Left lobe of liver (tissue), 2 donors: Measurements from ENCODE around the gene GNL3. TPM values are rescaled to one million over a fixed set of nuclear protein-coding genes. Genes with fewer than 3 reads are reported as not detected.
"Not testable (repeated sequence)": the region's sequence is repeated elsewhere in the genome, so short reads cannot be mapped to it uniquely, and the experiment has no call there.

ENCODE experiments used
- ATAC-seq: fragments of 200-7000 bp; cut with Tn5 transposase; one replicate; pipeline ENCODE4 v1.9.1; 2020; ENCODE audit warnings: mild to moderate bottlenecking, moderate library complexity
- DNase-seq: peaks from one replicate; pipeline ENCODE4 v3.0.0-alpha.2; 2020; ENCODE audit warnings: low spot score
- total RNA-seq: library from RNA; stranded (reverse); gene quantifications from one replicate; pipeline ENCODE4 v1.2.1, GENCODE V29; 2021
- donor health status: DM: no; HTN: no; CAD: no; lungs with moderate emphysema.
- donor health status: DM: no; HTN: yes; CAD: no.

Gene GNL3, protein sequence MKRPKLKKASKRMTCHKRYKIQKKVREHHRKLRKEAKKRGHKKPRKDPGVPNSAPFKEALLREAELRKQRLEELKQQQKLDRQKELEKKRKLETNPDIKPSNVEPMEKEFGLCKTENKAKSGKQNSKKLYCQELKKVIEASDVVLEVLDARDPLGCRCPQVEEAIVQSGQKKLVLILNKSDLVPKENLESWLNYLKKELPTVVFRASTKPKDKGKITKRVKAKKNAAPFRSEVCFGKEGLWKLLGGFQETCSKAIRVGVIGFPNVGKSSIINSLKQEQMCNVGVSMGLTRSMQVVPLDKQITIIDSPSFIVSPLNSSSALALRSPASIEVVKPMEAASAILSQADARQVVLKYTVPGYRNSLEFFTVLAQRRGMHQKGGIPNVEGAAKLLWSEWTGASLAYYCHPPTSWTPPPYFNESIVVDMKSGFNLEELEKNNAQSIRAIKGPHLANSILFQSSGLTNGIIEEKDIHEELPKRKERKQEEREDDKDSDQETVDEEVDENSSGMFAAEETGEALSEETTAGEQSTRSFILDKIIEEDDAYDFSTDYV
- 18.9 TPM for total RNA-seq

DNA sequence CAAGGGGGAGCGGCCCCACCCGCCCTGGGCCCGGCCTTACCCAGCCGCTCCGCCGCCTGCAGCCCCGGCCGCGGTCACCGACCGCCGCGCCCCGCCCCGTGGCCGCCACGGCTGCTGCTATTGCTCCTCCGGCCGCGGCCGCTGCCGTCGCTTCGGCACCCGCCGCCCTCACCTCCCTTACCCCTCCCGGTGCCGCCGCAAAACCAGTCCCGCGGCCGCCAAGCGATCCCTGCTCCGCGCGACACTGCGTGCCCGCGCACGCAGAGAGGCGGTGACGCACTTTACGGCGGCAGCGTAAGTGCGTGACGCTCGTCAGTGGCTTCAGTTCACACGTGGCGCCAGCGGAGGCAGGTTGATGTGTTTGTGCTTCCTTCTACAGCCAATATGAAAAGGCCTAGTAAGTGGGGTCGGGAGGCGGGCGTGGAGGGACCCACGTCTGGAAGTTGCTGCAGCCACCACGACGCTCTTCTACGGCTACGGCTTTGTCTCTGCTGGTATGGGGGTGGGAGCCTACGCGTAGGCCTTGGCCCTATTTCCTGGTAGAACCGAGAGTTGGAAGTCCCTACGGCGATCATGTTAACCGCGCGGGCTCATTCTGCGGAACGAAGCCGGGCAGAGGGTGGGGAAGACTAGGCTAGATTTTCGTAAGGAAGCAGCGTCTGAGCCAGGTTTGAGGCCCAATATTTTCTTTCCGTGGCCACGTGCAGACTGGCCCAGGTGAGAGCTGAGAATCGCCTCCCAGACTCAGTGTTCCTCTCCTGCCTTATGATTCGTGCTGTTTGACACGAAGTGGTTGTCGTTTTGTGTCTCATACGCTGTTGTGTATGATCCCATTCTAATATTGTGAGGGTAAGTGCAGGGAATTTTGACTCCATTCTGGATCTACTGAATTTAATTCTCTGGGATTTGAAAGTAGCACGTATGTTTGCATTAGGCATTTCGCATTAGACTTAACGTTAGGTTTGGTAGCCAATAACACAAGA, at the start of gene GNL3, which contains the start of gene PBRM1:
Gene GNL3 (plus strand): TSS at position 324 of the 983 bp plus-strand sequence. CDS start 61 bp downstream, at position 385.
Gene PBRM1 (minus strand): TSS at position 205 of the 983 bp plus-strand sequence.
- DNase-seq = peak; percentile 96
- ATAC-seq = peak; percentile 82

DNA sequence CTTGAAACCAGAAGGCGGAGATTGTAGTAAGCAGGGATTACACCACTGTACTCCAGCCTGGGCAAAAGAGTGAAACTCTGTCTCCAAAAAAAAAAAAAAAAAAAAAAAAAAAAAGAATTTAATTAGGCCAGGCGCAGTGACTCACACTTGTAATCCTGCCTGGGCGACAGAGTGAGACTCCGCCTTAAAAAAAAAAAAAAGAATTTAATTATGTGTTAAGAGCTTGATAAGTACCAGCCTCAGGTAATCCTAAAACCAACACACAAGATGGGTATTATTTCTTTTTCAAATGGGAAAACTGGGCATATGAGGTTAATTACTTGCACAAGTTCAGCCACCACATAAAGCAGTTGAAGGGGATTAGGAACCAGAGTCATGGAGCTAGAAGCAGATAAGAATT, 49.2 kb upstream of the GNL3 start:
- no peak for DNase-seq
- ATAC-seq = no peak

DNA sequence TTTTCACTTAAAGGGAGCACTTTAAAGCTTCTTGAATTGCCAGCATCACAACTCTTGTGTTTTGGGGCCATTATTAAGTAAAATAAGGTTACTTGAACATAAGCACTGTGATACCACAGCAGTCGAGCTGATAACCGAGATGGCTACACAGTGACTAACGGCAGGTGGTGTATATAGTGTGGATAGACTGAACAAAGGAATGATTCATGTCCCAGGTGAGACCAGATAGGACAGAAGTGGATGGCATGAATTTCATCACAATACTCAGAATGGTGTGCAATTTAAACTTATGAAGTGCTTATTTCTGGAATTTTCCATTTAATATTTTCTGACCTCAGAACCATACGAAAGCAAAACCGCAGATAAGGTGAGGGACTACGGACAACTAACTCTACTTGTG, 40.3 kb upstream of the GNL3 start:
- no peak for DNase-seq
- ATAC-seq = no peak

DNA sequence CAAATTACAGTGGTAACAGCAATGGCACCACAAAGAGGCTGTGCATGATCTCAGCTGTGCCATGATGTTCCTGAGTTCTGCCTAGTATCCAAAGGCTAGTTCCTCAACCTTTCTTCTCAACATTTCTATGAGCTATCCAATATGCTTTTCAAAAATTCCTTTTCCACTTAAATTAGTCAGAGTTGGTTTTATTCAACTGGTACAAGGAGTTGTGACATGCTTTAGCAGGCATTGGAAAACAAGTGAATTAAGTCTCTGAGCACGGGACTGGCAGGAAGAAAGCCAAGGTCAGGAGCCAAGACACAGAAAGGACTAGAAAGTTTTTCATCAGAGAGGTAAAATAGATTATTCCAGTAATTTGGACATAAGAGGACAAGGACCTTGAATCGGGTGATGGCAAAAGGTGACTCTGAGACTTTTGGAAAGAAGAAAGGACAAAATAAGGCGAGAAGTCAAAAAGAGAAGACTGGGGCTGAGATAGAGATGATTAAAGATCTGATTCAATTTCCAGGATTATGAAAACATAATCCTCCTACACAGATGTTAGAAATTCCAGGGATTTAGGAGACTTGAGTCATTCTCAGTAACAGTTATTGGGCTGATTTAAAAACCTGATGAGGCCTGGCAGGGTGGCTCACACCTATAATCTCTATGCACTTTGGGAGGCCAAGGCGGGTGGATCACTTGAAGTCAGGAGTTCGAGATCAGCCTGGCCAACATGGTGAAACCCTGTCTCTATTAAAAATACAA, 36.2 kb upstream of the GNL3 start:
- DNase-seq (no peak), ATAC-seq (no peak)

DNA sequence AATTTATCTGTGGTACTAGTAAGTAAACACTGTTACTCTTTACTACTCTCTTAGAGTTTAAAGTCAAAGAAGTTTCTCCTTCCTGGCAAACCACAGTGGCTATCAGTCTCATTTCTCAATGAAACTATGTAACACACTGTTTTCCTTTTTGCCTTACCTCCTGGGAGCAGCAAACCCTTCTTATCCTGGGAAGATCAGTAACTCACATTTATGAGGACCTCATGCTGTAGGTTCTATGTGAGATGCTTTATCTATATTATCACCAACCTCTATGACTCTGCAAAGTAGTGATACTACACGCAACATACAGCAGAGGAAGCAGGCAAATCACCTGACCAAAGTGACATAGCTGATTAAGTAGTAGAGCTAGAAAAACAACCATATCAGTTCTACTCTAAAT, 35.4 kb upstream of the GNL3 start:
- DNase-seq (no peak), ATAC-seq (no peak)

DNA sequence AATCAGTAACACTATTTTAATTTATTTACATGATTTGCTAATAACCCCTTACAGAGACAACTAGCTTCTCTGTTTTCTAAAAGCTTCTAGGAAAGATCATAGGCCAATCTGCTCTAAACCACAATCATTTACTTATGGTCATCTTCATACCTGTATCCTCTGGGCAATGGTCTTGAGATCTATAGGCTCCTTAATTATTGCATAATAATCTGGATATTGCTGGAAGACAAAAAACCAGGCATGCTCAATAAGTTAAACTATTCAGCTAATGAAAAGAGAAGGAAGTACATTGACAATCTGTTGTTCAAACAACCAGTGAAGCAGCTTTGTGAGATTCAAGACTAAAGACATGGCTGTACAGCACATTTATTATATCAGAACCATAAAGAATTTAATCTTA, 34.2 kb upstream of the GNL3 start:
- DNase-seq (no peak), ATAC-seq (no peak)

DNA sequence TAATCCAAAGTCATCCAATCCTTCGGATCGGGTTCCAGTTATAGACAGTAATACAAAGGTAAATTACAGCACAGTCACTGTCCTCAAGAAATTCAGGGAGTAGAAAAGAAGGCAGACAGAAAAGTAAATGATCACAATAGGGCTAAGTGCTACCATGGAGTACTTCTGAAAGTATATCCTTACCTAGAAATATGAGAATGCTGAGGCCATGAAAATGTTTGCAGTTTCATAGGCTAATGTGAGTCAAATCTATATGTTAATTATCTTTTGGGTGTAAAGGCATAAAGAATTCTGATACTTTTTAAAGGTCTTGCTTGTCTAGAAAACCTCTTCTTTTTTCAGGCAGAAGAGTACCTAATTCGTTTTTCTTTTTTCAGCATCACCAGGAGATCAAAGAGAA, 29.9 kb upstream of the GNL3 start:
- ATAC-seq (no peak), DNase-seq (no peak)

DNA sequence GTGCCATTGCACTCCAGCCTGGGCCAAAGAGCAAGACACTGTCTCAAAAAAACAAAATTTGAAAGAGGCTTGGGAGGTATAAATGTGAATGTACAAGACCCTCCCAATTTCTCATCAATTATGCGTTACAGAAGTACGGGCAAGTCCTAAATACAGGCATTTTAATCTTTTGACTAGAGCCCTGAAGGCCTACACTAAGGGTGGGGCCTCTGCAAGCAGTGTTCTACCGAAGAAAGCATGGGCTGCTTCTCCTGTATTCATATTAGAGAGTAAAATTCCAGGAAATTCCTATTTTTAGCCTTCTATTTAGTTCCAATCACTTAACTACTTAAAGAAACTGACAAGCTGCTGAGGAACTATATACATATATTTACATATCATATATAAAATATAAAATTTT, 25.8 kb upstream of the GNL3 start:
- ATAC-seq (no peak), DNase-seq (no peak)

DNA sequence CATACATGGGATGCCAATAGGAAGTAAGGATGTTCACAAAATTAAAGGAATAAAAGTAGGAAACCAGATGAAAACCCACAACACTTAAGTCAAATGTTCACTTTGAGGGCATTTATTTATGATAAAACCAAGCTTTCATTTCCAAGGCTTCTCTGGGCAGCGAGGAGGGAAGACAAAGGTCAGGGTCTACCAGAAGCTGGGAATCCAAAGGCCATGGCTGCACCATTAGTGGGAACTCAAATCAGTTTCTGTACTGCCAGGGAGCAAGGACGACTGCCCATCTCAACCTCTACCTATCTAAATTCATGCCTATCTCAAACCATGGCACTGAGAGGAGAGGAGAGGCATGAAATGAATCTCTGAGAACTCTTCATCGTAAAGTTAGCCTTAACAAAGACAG, 22.7 kb upstream of the GNL3 start:
- DNase-seq (no peak), ATAC-seq (peak; percentile 83)

DNA sequence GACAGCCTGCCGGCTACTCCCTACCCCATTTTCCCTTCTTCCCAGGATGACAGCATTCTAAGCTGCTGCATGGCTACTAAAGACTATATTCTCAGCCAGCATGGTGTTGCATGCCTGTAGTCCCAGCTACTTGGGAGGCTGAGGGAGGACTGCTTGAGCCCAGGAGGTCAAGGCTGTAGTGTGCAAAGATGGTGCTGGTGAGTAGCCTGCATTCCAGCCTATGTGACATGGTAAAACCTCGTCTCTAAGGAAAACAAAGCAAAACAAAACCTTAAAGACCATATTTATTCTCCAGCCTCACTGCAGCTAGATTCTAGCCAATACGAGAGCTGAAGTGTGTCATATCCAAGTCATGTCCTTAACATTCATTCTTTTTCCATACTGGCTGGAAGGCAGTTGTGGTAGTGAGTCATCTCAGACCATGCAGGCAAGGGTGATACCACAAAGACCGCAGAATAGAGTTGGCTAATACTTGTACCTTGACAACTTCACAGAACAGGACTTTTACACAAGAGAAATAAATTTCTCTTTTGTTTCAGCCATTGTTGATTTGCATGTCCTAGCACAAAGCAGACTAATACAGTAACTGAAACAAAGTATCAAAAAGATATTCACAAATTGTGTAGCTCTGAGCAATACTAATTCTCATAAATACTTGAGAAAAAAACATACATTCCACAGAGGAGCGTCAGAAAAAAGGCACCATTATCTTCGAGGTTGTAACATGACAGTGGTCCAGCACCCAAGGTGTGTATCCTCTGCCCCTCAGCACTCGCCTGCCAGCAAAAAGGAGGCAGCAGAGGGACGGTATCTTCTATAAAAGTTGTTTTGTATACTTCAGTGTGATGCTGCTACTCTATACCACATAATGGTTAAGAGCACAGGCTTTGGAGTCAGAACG, 15.0 kb upstream of the GNL3 start:
- DNase-seq = no peak
- no peak for ATAC-seq

DNA sequence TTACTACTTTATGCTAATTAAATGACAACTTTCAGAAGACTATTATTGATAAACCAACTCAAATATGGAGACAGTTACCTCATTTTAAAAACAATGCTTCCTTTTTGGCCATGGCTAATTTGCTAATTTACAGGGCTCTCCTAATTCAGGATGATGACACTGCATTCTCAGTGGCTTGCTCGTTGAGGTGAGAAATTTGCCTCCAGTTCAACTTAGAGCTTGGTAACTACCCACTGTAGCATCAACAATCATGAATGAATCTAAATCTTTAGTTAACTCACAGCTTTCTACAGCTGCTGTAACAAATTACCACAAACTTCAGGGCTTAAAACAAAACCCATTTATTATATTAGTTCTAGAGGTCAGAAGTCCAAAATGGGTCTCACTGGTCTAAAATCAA, 14.2 kb upstream of the GNL3 start:
- ATAC-seq = no peak
- DNase-seq = no peak

DNA sequence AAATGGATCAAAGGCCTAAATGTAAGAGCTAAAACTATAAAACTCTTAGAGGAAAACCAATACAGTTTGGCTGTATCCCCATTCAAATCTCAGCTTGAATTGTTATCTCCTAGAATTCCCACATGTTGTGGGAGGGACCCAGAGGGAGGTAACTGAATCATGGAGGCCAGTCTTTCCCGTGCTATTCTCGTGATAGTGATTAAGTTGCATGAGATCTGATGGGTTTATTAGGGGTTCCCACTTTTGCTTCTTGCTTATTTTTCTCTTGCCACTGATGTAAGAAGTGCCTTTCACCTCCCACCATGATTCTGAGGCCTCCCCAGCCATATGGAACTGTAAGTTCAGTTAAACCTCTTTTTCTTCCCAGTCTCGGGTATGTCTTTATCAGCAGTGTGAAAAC, 9.6 kb upstream of the GNL3 start:
- not testable (repeated sequence) for ATAC-seq, DNase-seq

DNA sequence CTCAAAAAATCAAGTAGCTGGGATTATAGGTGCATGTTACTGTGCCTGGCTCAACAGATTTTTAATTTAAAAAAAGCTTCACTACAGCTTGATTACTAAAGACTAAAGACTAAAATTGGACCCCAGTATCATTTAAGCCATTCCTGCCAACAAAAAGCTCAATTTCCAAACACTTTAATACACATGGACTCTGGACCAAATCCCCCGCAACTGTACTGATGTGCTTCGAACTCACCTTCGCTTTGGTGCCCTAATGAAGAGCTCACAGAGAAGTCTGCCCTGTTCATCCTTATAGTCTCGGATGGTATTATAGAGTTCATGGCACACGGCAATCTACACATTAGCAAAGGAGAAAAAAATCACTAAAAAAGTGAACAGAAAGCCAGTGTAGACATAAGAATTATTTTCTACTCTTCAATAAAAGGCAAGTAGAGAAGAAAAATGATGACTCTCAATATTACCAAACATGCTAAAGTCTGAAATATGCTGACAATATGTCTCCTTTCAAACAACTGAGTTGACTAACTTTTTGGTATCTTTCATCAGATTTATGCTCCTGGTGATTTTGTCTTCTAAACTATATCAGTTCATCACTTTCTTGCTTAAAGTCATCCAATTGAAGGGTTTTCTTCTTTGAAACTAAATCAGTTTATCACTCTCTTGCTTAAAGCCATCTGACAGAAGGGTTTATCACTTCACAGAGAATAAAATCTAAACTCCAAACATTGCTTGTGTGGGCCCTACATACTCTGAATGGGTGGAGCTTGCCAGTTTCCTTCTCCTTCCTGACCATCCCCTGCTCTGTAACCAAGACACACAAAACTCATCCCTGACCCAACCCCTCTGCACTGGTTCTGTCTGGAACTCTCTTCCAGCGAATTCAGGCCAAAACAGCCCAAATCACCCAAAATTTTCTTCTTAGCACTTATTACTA, 7.3 kb upstream of the GNL3 start:
- DNase-seq = no peak
- ATAC-seq = peak; percentile 65

DNA sequence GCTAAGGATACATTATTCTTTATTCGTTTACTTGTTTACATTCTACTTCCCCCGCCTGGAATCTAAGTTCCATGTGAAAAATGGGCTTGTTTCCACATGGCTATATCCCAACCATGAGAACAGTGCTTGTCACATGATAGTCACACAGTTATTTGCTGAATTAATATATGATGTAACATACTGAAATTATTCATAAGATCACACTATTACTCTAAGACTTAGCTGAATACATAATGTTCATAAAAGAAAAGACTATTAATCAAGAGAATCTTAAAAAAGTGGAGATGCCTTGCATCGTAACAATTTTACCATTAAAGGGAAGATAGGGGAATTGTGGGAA, 6.7 kb upstream of the GNL3 start:
- ATAC-seq = no peak
- no peak for DNase-seq

DNA sequence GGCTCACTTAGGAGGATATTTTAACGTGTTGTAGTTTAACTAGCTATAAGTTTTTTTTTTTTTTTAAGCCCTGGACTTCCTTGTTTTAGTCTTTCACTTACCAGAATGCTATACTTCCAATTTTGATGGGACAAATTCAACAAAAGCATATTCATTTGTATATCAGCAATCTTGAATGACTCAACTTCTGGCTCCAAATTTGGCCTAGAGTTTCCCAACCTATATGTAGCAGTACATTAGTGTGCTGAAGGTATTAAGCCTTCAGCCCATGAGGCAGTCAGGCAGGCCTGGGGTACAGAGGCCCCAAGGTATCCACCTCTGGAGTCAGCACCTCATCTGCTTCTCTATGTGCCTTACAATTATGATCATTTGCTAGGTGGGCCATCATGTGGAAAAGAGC, 6.0 kb upstream of the GNL3 start:
- no peak for ATAC-seq

DNA sequence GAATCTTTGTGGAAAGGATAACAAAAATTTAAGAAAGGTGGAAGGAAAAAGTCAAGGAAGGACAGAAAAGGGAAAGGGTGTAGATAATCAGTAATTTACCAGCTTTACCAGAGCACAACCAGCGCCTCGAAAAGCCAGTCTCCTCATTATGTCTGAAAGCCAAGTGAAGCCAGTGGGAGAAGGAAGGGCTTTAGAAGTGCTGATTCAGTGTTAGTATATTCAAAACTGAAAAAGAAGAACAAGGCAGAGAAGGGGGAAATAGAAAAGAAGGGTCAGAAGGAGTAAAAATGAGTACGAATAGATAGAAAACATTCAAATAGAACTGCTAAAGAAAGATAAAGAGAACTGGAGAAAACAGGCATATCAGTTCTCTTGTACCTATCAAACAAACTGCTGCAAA, 4.2 kb upstream of the GNL3 start:
- DNase-seq (no peak), ATAC-seq (no peak)

More for the DNA sequence above, 6.0 kb upstream of the GNL3 start:
- no peak for DNase-seq

DNA sequence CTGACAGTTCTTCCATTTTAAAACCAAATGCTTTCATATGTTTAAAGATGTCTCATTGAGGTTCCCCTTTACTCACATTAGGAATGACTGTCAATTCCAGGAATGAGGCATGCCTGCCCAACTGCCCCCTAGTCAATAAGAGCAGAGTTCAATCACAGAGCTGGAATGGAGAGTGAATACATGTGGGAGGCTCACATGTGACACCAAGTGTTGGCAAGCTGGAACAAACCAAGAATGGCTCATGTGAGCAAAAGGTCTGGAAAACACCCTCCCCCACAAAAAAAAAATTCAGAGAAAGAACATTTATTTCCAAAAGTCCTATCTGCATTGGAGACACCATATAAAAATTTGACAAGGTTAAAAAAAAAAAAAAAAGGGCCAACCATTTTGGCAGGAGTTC, 3.8 kb upstream of the GNL3 start:
- peak; percentile 59 for ATAC-seq

DNA sequence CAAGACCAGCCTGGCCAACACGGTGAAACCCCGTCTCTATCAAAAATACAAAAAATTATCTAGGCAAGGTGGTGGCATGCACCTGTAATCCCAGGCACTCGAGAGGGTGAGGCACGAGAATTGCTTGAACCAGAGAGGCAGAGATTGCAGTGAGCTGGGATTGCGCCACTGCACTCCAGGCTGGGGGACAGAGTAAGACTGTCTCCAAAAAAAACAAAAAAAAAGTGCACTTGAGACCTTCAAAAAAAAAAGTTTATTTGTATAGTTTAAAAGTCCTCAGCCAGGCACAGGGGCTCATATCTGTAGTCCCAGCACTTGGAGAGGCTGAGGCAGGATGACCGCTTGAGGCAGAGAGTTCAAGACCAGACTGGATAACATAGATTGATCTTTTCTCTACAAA, 2.2 kb upstream of the GNL3 start:
- ATAC-seq (no peak), DNase-seq (peak; percentile 63)

More for the DNA sequence above, 3.8 kb upstream of the GNL3 start:
- DNase-seq = peak; percentile 81

DNA sequence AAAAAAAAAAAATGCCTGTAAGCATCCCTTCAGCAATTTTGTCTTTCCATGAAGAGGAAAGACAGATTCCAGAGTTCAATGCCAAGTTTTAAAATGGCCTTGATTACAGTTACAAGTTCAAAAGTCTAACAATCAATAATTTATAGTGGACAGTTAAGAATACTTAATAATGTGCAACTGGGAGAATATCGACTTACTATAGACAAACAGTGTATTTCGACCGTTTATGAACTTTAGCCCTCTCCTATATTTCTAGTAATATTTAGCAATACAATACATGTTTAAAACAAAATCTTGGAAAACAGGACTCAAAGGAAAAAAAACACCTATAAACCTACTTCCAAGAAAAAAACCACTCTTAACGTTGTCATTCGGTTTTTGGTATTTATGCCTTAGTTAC, 1.6 kb upstream of the GNL3 start:
- ATAC-seq = no peak
- no peak for DNase-seq
